H1 (cell line): ENCODE results near the gene HRH1. TPM values are rescaled to one million over a fixed set of nuclear protein-coding genes. Genes with fewer than 3 reads are reported as not detected.

Experiments
- CTCF ChIA-PET: fragments of 300-600 bp; sonication (Branson Sonifier 250); formaldehyde crosslinking; loops from one replicate; lab custom pipeline; 2021; ENCODE audit not compliant: partially characterized antibody; lab: Charles Lee
- POLR2A ChIA-PET: fragments of 300-600 bp; sonication (Branson Sonifier 250); formaldehyde crosslinking; loops from one replicate; lab custom pipeline; 2021; ENCODE audit warnings: inconsistent platforms; ENCODE audit not compliant: partially characterized antibody; lab: Charles Lee
- DNase-seq, 2 experiments: peaks; one replicate each; pipeline versions ENCODE4 v3.0.0 to v3.0.0-alpha.2; 2010 to 2022; ENCODE audit warnings: low spot score in 2 of 2, low read depth in 1 of 2, mixed read lengths in 1 of 2
- FAIRE-seq: peaks from 2 replicates; lab custom pipeline; 2011; peaks lifted over from hg19 to GRCh38; lab: Jason Lieb, UNC
- H2AFZ ChIP-seq: 2 replicates; pipeline ENCODE4 v1.8.1; 2012; ENCODE audit warnings: low read length, inconsistent platforms
- H2AK5ac ChIP-seq: 2 replicates; pipeline ENCODE4 v1.6.1; 2013; ENCODE audit warnings: low read depth, low read length
- H2BK120ac ChIP-seq: replicated peaks from 2 replicates; pipeline ENCODE3; 2013; ENCODE audit warnings: low read depth, low read length, inconsistent platforms
- H2BK12ac ChIP-seq: 2 replicates; pipeline ENCODE4 v1.6.1; 2013; ENCODE audit warnings: low read depth, low read length
- H2BK15ac ChIP-seq: 2 replicates; pipeline ENCODE4 v1.6.1; 2013; ENCODE audit warnings: low read length
- H2BK20ac ChIP-seq: 2 replicates; pipeline ENCODE4 v1.6.1; 2013; ENCODE audit warnings: low read length
- H2BK5ac ChIP-seq: 2 replicates; pipeline ENCODE4 v1.6.1; 2013; ENCODE audit warnings: low read depth, low read length
- H3K14ac ChIP-seq: 2 replicates; pipeline ENCODE4 v1.6.1; 2013; ENCODE audit warnings: inconsistent platforms; ENCODE audit not compliant: insufficient read length
- H3K18ac ChIP-seq: 2 replicates; pipeline ENCODE4 v1.6.1; 2013; ENCODE audit warnings: low read length; ENCODE audit errors: extremely low read depth
- H3K23ac ChIP-seq: 2 replicates; pipeline ENCODE4 v1.6.1; 2013; ENCODE audit warnings: inconsistent platforms; ENCODE audit not compliant: insufficient read length
- H3K23me2 ChIP-seq: 2 replicates; pipeline ENCODE4 v1.6.1; 2013; ENCODE audit warnings: low read depth, low read length
- H3K27ac ChIP-seq: 2 replicates; pipeline ENCODE4 v1.6.1; 2011; ENCODE audit warnings: low read depth, low read length, inconsistent platforms
- H3K27me3 ChIP-seq, 4 experiments: replicated peaks in 1 of 4; 1 replicate in 1 of 4; 2 replicates in 3 of 4; pipeline versions ENCODE4 v1.6.1 to v1.8.1; 2011 to 2013; ENCODE audit warnings: low read length in 3 of 4, mild to moderate bottlenecking in 3 of 4, inconsistent platforms in 2 of 4, mixed read lengths in 2 of 4, moderate library complexity in 1 of 4; ENCODE audit not compliant: control insufficient read depth in 3 of 4, insufficient read depth in 3 of 4; ENCODE audit errors: extremely low read depth in 1 of 4
- H3K36me3 ChIP-seq, 4 experiments: 2 replicates each; pipeline versions ENCODE4 v1.6.1 to v1.8.1; 2011 to 2013; ENCODE audit warnings: mild to moderate bottlenecking in 4 of 4, low read length in 3 of 4, moderate library complexity in 2 of 4, control low read depth in 1 of 4, inconsistent platforms in 1 of 4; ENCODE audit not compliant: insufficient read depth in 4 of 4, control insufficient read depth in 2 of 4
- H3K4ac ChIP-seq: replicated peaks from 2 replicates; pipeline ENCODE3; 2013; ENCODE audit warnings: low read length, low read depth, mixed read lengths, inconsistent platforms; ENCODE audit not compliant: insufficient read length
- H3K4me1 ChIP-seq, 4 experiments: replicated peaks in 1 of 4; 1 replicate in 1 of 4; 2 replicates in 3 of 4; pipeline versions ENCODE4 v1.6.1 to v1.8.1; 2011 to 2013; ENCODE audit warnings: low read length in 3 of 4, inconsistent platforms in 2 of 4, mixed read lengths in 1 of 4; ENCODE audit not compliant: insufficient read depth in 4 of 4, control insufficient read depth in 3 of 4
- H3K4me2 ChIP-seq, 2 experiments: 2 replicates each; pipeline versions ENCODE4 v1.6.1 to v1.8.1; 2011 to 2013; ENCODE audit warnings: low read depth in 2 of 2, low read length in 2 of 2, control low read depth in 1 of 2, inconsistent platforms in 1 of 2, mild to moderate bottlenecking in 1 of 2; ENCODE audit not compliant: insufficient read depth in 1 of 2
- H3K4me3 ChIP-seq, 4 experiments: fragments of 200-600, 300-600 bp in 1 of 4; sonication (generic), shearing (Covaris generic), sonication (Bioruptor Twin) in 1 of 4; 2 replicates each; pipeline versions ENCODE4 v1.5.1 to v1.8.1; 2011 to 2016; ENCODE audit warnings: low read length in 4 of 4, low read depth in 3 of 4, control low read depth in 2 of 4, inconsistent platforms in 2 of 4, mild to moderate bottlenecking in 2 of 4, mixed read lengths in 1 of 4, moderate library complexity in 1 of 4; ENCODE audit not compliant: insufficient read depth in 2 of 4; ENCODE audit errors: extremely low read depth in 1 of 4
- H3K56ac ChIP-seq: replicated peaks from 2 replicates; pipeline ENCODE3; 2013; ENCODE audit warnings: low read depth, mild to moderate bottlenecking, mixed read lengths, low read length, inconsistent platforms; ENCODE audit not compliant: insufficient read length
- H3K79me1 ChIP-seq: 2 replicates; pipeline ENCODE4 v1.6.1; 2013; ENCODE audit warnings: low read depth, low read length, control low read depth
- H3K79me2 ChIP-seq, 2 experiments: 2 replicates each; pipeline versions ENCODE4 v1.6.1 to v1.8.1; 2012 to 2013; ENCODE audit warnings: low read length in 2 of 2, mild to moderate bottlenecking in 2 of 2, inconsistent platforms in 1 of 2; ENCODE audit not compliant: insufficient read depth in 2 of 2, control insufficient read depth in 1 of 2
- H3K9ac ChIP-seq, 4 experiments: replicated peaks in 1 of 4; 1 replicate in 1 of 4; 2 replicates in 3 of 4; pipeline versions ENCODE4 v1.6.1 to v1.8.1; 2011 to 2013; ENCODE audit warnings: low read depth in 3 of 4, low read length in 3 of 4, control low read depth in 2 of 4, mild to moderate bottlenecking in 2 of 4, moderate library complexity in 2 of 4, inconsistent platforms in 1 of 4; ENCODE audit errors: extremely low read depth in 1 of 4
- H3K9me3 ChIP-seq, 2 experiments: 2 replicates each; pipeline versions ENCODE4 v1.6.1 to v1.8.1; 2012 to 2013; ENCODE audit warnings: mild to moderate bottlenecking in 2 of 2, moderate library complexity in 2 of 2, control low read depth in 1 of 2, inconsistent platforms in 1 of 2, low read depth in 1 of 2, low read length in 1 of 2, mixed read lengths in 1 of 2; ENCODE audit not compliant: insufficient read depth in 2 of 2
- H4K20me1 ChIP-seq, 2 experiments: replicated peaks in 1 of 2; 2 replicates each; pipeline versions ENCODE3 to v1.8.1; 2011 to 2013; ENCODE audit warnings: inconsistent platforms in 2 of 2, low read length in 2 of 2, mild to moderate bottlenecking in 1 of 2; ENCODE audit not compliant: insufficient read depth in 2 of 2, control insufficient read depth in 1 of 2
- H4K5ac ChIP-seq: 2 replicates; pipeline ENCODE4 v1.6.1; 2013; ENCODE audit warnings: low read length, low read depth, mixed read lengths, inconsistent platforms; ENCODE audit not compliant: insufficient read length
- H4K8ac ChIP-seq: 2 replicates; pipeline ENCODE4 v1.8.0; 2013; ENCODE audit warnings: mild to moderate bottlenecking, moderate library complexity, low read length, inconsistent platforms; ENCODE audit not compliant: insufficient read depth; ENCODE audit errors: extremely low read depth
- H4K91ac ChIP-seq: replicated peaks from 2 replicates; pipeline ENCODE3; 2013; ENCODE audit warnings: low read length, mixed read lengths, inconsistent platforms; ENCODE audit not compliant: insufficient read length
- BCL11A ChIP-seq, 2 experiments: IDR thresholded peaks; one replicate each; pipeline ENCODE4 v1.6.1; 2011; ENCODE audit warnings: low read depth in 2 of 2, low read length in 2 of 2, mild to moderate bottlenecking in 2 of 2
- GABPA ChIP-seq: IDR thresholded peaks from 2 replicates; pipeline ENCODE4 v1.6.1; 2011; ENCODE audit warnings: mild to moderate bottlenecking, low read length, moderate library complexity, borderline replicate concordance; ENCODE audit not compliant: insufficient read depth
- GTF2F1 ChIP-seq: IDR thresholded peaks from 2 replicates; pipeline ENCODE4 v1.6.1; 2012; ENCODE audit warnings: low read depth, low read length, improper control_type of control experiment, borderline replicate concordance
- TEAD4 ChIP-seq: IDR thresholded peaks from 2 replicates; pipeline ENCODE4 v1.6.1; 2012; ENCODE audit warnings: low read depth, low read length, inconsistent platforms, mixed read lengths
- WGBS, 2 experiments: shearing (Covaris generic) in 1 of 2; methylation state at CpG; one replicate each; pipeline versions ENCODE4 v1.1.6 to v1.1.7; 2013 to 2015; ENCODE audit warnings: low lambda C conversion rate in 2 of 2, mixed read lengths in 2 of 2, inconsistent platforms in 1 of 2, low coverage in 1 of 2, missing lambda C conversion rate in 1 of 2; ENCODE audit not compliant: insufficient replicate concordance in 2 of 2, insufficient coverage in 1 of 2, insufficient read length in 1 of 2; ENCODE audit errors: extremely low coverage in 1 of 2, missing lambda C conversion rate in 1 of 2; 5-methylcytosine and 5-hydroxymethylcytosine counted together
- polyA plus RNA-seq, 7 experiments: library from polyadenylated mRNA; depleted of rRNA in 3 of 7; stranded (reverse) in 5 of 7; unstranded in 2 of 7; fragments of >200 nt in 5 of 7; fragments of 200-250 nt in 2 of 7; gene quantifications; 1 replicate in 5 of 7; 2 replicates in 1 of 7; 4 replicates in 1 of 7; pipeline versions ENCODE4 v1.2.1 to v1.2.3, GENCODE V29; 2011 to 2013; ENCODE audit warnings: missing spikeins in 2 of 7, mixed read lengths in 2 of 7
- total RNA-seq: library from RNA; stranded (reverse); fragmentation: NEBNext Ultra II Directional; extraction: Animal tissue kit (Norgen Biotek cat#: 25700); gene quantifications from 2 replicates; pipeline ENCODE4 v1.2.1, GENCODE V29; 2021
- TF ChIP-seq, protein P1 (sequence below): IDR thresholded peaks from 2 replicates; pipeline ENCODE4 v1.6.1; 2012; ENCODE audit warnings: low read length, inconsistent platforms

Gene HRH1
- total and polyA plus RNA-seq, 2 of the 8 experiments (the other 6 are each of a cell fraction or from before 2014, with no cell fraction given) = 0.11 TPM; not detected in 1

DNA sequence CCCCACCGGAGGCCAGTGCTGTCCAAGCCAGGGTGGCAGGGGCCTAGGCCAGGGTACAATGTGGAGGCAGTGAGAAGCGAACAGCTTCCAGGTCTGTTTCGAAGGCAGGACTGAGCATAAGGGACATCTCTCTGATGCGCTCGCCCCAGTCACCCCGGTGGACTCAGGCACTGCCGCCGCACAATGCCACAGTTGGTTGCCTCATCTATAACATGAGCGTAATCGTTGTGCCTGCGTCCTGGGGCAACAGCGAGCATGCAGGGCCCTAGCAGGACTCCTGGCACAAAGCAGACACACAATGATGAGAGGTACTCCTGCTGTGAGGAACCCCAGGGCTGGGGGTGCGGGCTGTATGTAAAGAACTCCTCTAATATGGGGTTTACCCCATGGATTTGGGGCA lies 14.1 kb downstream of the HRH1 start:
- no peak overlapping the region for H4K5ac ChIP-seq
- no peaks in the 10 kb centered on the region for H4K20me1 ChIP-seq
- H3K4me2 ChIP-seq = no peak overlapping the region
- H2BK120ac ChIP-seq = no peak overlapping the region
- no peaks in the 10 kb centered on the region; the same call in 1 of the 2 replicates for H3K23me2 ChIP-seq
- H3K9me3 ChIP-seq = no peaks in the 10 kb centered on the region
- H3K4ac ChIP-seq = no peak overlapping the region
- no peak overlapping the region for H3K9ac ChIP-seq
- no peak overlapping the region for H3K56ac ChIP-seq
- no peak overlapping the region for H2AFZ ChIP-seq
- CTCF ChIA-PET = interaction anchor here (1.4 to 2.9 kb wide), 4 partner anchors 13 to 108 kb away, joined by 3 to 16 read pairs (median 10); partner anchors contain the start of gene HRH1
- H3K27me3 ChIP-seq = no peaks in the 10 kb centered on the region; a peak in 1 of 7 replicates
- H3K18ac ChIP-seq = no peak overlapping the region
- no peak overlapping the region for H4K91ac ChIP-seq
- H2BK5ac ChIP-seq = no peak overlapping the region
- H3K27ac ChIP-seq = no peak overlapping the region
- no peak overlapping the region for H3K14ac ChIP-seq
- no peaks in the 10 kb centered on the region; the same call in 1 of the 2 replicates for H3K79me1 ChIP-seq
- H3K36me3 ChIP-seq = no peaks in the 10 kb centered on the region
- H2BK12ac ChIP-seq = no peak overlapping the region
- H3K4me1 ChIP-seq = no peaks in the 10 kb centered on the region; a peak in 1 of 7 replicates
- H3K79me2 ChIP-seq = no peaks in the 10 kb centered on the region
- no peak for FAIRE-seq
- no peak overlapping the region for H2AK5ac ChIP-seq
- H2BK20ac ChIP-seq = no peak overlapping the region
- POLR2A ChIA-PET = no interaction called here
- no peak for DNase-seq
- H3K23ac ChIP-seq = no peak overlapping the region
- H4K8ac ChIP-seq = no peak overlapping the region
- H2BK15ac ChIP-seq = no peak overlapping the region
- 92% methylated on average over 13 of the region's 13 CpGs; no CpG with 5 or more reads in 1 of the 2 experiments for WGBS, 2 experiments
- TF ChIP-seq GABPA = no peak
- no peak for TF ChIP-seq TEAD4
- TF ChIP-seq, protein P1, sequence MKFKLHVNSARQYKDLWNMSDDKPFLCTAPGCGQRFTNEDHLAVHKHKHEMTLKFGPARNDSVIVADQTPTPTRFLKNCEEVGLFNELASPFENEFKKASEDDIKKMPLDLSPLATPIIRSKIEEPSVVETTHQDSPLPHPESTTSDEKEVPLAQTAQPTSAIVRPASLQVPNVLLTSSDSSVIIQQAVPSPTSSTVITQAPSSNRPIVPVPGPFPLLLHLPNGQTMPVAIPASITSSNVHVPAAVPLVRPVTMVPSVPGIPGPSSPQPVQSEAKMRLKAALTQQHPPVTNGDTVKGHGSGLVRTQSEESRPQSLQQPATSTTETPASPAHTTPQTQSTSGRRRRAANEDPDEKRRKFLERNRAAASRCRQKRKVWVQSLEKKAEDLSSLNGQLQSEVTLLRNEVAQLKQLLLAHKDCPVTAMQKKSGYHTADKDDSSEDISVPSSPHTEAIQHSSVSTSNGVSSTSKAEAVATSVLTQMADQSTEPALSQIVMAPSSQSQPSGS = no peak
- TF ChIP-seq GTF2F1 = no peak
- TF ChIP-seq BCL11A (IDR thresholded peaks at IDR 0.05; ENCODE audit: low read depth in 2 of 2, low read length in 2 of 2) = no peak
- no peak overlapping the region for H3K4me3 ChIP-seq
